ENCODE results near the gene SLC36A4. TPM values are rescaled to one million over a fixed set of nuclear protein-coding genes. Genes with fewer than 3 reads are reported as not detected.

Gene SLC36A4
- total and polyA plus RNA-seq, 2 donors (not counting 1 experiment from before 2014, with no cell fraction given): 7.3 to 22.7 TPM

DNA sequence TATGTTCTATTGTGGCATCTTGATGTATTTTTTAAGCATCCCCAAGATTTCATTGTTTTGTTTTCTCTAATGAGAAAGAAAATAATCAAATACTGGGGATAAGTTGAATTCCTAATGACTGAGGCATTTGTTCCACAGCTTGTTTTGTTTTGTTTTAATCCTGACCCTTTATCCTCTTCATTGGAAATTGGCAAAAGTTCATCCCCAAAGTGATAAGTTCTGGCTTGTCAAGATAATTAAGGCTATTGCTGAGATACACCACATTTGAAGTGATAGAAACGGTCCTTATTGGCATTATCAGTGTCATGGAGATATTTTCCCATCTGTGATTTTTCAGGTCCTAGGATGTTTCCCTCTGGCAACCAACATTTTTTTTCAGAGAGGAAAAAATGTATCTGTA lies 65.0 kb downstream of the SLC36A4 start:
- H3K9ac ChIP-seq (ENCODE audit: insufficient read depth, low read length): no peak overlapping the region
- H3K27me3 ChIP-seq (ENCODE audit: control insufficient read depth, insufficient read depth, low read length): no peaks in the 10 kb centered on the region
- H3K79me2 ChIP-seq (ENCODE audit: control insufficient read depth, insufficient read depth, low read length): no peaks in the 10 kb centered on the region
- H3K27ac ChIP-seq (ENCODE audit: insufficient read depth, low read length): no peak overlapping the region
- no peaks in the 10 kb centered on the region for H3K36me3 ChIP-seq (ENCODE audit: control insufficient read depth, insufficient read depth, low read length)
- no peak for TF ChIP-seq EZH2 (IDR thresholded peaks at IDR 0.05; ENCODE audit: low read length, missing control alignments)
- TF ChIP-seq, protein P1, sequence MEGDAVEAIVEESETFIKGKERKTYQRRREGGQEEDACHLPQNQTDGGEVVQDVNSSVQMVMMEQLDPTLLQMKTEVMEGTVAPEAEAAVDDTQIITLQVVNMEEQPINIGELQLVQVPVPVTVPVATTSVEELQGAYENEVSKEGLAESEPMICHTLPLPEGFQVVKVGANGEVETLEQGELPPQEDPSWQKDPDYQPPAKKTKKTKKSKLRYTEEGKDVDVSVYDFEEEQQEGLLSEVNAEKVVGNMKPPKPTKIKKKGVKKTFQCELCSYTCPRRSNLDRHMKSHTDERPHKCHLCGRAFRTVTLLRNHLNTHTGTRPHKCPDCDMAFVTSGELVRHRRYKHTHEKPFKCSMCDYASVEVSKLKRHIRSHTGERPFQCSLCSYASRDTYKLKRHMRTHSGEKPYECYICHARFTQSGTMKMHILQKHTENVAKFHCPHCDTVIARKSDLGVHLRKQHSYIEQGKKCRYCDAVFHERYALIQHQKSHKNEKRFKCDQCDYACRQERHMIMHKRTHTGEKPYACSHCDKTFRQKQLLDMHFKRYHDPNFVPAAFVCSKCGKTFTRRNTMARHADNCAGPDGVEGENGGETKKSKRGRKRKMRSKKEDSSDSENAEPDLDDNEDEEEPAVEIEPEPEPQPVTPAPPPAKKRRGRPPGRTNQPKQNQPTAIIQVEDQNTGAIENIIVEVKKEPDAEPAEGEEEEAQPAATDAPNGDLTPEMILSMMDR (conservative IDR thresholded peaks at IDR 0.05 in 1 of 2, IDR thresholded peaks at IDR 0.05 in 1 of 2; ENCODE audit: low read depth in 1 of 2, low read length in 2 of 2): no peak
- H3K9me3 ChIP-seq (ENCODE audit: control insufficient read depth, insufficient read depth, low read depth, low read length): no peaks in the 10 kb centered on the region
- peaks cover 2% of the 10 kb centered on the region for H3K4me1 ChIP-seq (ENCODE audit: control insufficient read depth, extremely low read depth, insufficient read depth, low read length)
- DNase-seq (ENCODE audit: low read depth in 2 of 2): peak; percentile 3 to 27
- no peak overlapping the region for H3K4me2 ChIP-seq (ENCODE audit: extremely low read depth, insufficient read depth, low read length)
- H4K20me1 ChIP-seq (ENCODE audit: control insufficient read depth, extremely low read depth, insufficient read depth, low read length): no peaks in the 10 kb centered on the region
- no peak overlapping the region for H3K4me3 ChIP-seq (replicated peaks in 1 of 4; ENCODE audit: control extremely low read depth in 1 of 4, insufficient read depth in 1 of 4, low read depth in 3 of 4, low read length in 4 of 4)
- no peak overlapping the region for H2AFZ ChIP-seq (ENCODE audit: low read length)

DNA sequence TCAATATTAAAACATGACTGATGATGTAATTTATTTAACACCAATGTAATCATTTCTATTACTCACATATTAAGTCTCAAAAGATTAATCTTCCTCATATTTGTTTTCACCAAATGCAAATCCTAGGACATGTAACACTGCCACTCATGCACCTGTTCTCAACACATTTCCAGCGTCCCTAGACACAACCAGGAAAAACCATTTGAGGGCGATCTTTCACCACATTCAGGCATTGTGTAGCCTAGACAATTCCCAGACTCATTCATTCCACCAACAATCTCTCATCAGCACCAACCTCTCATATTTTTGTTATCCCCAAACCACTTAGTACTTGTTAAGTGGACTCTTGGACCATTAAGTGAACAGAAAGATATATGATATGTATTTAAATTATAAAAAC lies 66.1 kb downstream of the SLC36A4 start:
- Histone ChIP-seq H2AFZ (ENCODE audit: low read length) (no peak overlapping the region), H3K27ac (ENCODE audit: insufficient read depth, low read length) (no peak overlapping the region), H3K4me3 (replicated peaks in 1 of 4; ENCODE audit: control extremely low read depth in 1 of 4, insufficient read depth in 1 of 4, low read depth in 3 of 4, low read length in 4 of 4) (no peak overlapping the region), H3K79me2 (ENCODE audit: control insufficient read depth, insufficient read depth, low read length) (no peaks in the 10 kb centered on the region), H3K9ac (ENCODE audit: insufficient read depth, low read length) (no peak overlapping the region), H3K9me3 (ENCODE audit: control insufficient read depth, insufficient read depth, low read depth, low read length) (no peaks in the 10 kb centered on the region), H3K4me2 (ENCODE audit: extremely low read depth, insufficient read depth, low read length) (no peak overlapping the region), H3K4me1 (ENCODE audit: control insufficient read depth, extremely low read depth, insufficient read depth, low read length) (peaks cover 2% of the 10 kb centered on the region), H3K36me3 (ENCODE audit: control insufficient read depth, insufficient read depth, low read length) (no peaks in the 10 kb centered on the region), H3K27me3 (ENCODE audit: control insufficient read depth, insufficient read depth, low read length) (no peaks in the 10 kb centered on the region), H4K20me1 (ENCODE audit: control insufficient read depth, extremely low read depth, insufficient read depth, low read length) (no peaks in the 10 kb centered on the region)
- no peak for DNase-seq (ENCODE audit: low read depth in 2 of 2)
- TF ChIP-seq, protein P1 (conservative IDR thresholded peaks at IDR 0.05 in 1 of 2, IDR thresholded peaks at IDR 0.05 in 1 of 2; ENCODE audit: low read depth in 1 of 2, low read length in 2 of 2): no peak
- no peak for TF ChIP-seq EZH2 (IDR thresholded peaks at IDR 0.05; ENCODE audit: low read length, missing control alignments)

DNA sequence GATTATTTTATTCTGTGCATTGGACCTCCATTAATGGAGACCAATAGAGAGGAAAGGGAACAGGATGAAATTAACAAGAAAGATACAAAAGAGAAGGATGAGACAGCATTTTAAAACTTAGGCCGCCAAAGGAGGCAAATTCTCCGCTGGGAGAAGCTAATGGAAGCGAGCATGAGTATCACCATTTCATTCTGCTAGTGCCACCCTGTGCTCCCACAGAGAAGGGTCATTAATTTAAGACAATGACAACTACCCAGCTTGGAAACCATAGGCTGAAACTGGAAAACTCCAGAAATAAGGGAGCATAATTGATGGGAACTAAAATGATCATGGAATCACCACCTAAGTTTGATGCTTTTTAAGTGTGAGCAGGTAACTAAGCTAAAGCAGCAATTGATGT lies 69.2 kb downstream of the SLC36A4 start:
- H3K27me3 ChIP-seq (ENCODE audit: control insufficient read depth, insufficient read depth, low read length): no peaks in the 10 kb centered on the region
- H3K9ac ChIP-seq (ENCODE audit: insufficient read depth, low read length): no peak overlapping the region
- H3K4me1 ChIP-seq (ENCODE audit: control insufficient read depth, extremely low read depth, insufficient read depth, low read length): peaks cover 1% of the 10 kb centered on the region
- H3K4me3 ChIP-seq (replicated peaks in 1 of 4; ENCODE audit: control extremely low read depth in 1 of 4, insufficient read depth in 1 of 4, low read depth in 3 of 4, low read length in 4 of 4): no peak overlapping the region
- no peak for DNase-seq (ENCODE audit: low read depth in 2 of 2)
- H3K4me2 ChIP-seq (ENCODE audit: extremely low read depth, insufficient read depth, low read length): no peak overlapping the region
- H3K36me3 ChIP-seq (ENCODE audit: control insufficient read depth, insufficient read depth, low read length): no peaks in the 10 kb centered on the region
- TF ChIP-seq, protein P1 (conservative IDR thresholded peaks at IDR 0.05 in 1 of 2, IDR thresholded peaks at IDR 0.05 in 1 of 2; ENCODE audit: low read depth in 1 of 2, low read length in 2 of 2): no peak
- TF ChIP-seq EZH2 (IDR thresholded peaks at IDR 0.05; ENCODE audit: low read length, missing control alignments): no peak
- no peak overlapping the region for H3K27ac ChIP-seq (ENCODE audit: insufficient read depth, low read length)
- no peaks in the 10 kb centered on the region for H4K20me1 ChIP-seq (ENCODE audit: control insufficient read depth, extremely low read depth, insufficient read depth, low read length)
- H3K9me3 ChIP-seq (ENCODE audit: control insufficient read depth, insufficient read depth, low read depth, low read length): no peaks in the 10 kb centered on the region
- H3K79me2 ChIP-seq (ENCODE audit: control insufficient read depth, insufficient read depth, low read length): no peaks in the 10 kb centered on the region
- H2AFZ ChIP-seq (ENCODE audit: low read length): no peak overlapping the region

Measured in fibroblast of lung (primary cell).